Body of pancreas (tissue), 4 donors: ENCODE measurements around the gene HPN. TPM values are rescaled to one million over a fixed set of nuclear protein-coding genes. Genes with fewer than 3 reads are reported as not detected.

Experiments
- ATAC-seq: fragments of 150-250 bp; one replicate; pipeline ENCODE4 v1.9.1; 2016
- DNase-seq, 4 donors: peaks; one replicate each; pipeline ENCODE4 v3.0.0-alpha.2; 2019
- H3K27ac ChIP-seq, 4 donors: fragments of 200-600 bp; sonication (generic); 1 replicate in 3 of 4; 2 replicates in 1 of 4; pipeline versions ENCODE4 v1.5.1 to v1.6.1; 2016 to 2019; ENCODE audit warnings: mild to moderate bottlenecking in 1 of 4, mixed read lengths in 1 of 4, moderate library complexity in 1 of 4
- H3K27me3 ChIP-seq, 2 donors: fragments of 200-600 bp; sonication (generic); one replicate each; pipeline ENCODE4 v1.6.0; 2016; ENCODE audit warnings: mild to moderate bottlenecking in 1 of 2
- H3K36me3 ChIP-seq, 2 donors: fragments of 200-600 bp; sonication (generic); replicated peaks in 1 of 2; 2 replicates each; pipeline ENCODE4 v1.5.1; 2016; ENCODE audit warnings: low read depth in 2 of 2; ENCODE audit not compliant: insufficient read depth in 1 of 2
- H3K4me1 ChIP-seq: fragments of 200-600 bp; sonication (generic); one replicate; pipeline ENCODE4 v1.6.0; 2016
- H3K4me3 ChIP-seq, 2 donors: fragments of 200-600 bp; sonication (generic); 1 replicate in 1 of 2; 2 replicates in 1 of 2; pipeline ENCODE4 v1.5.1; 2016 to 2019
- H3K9me3 ChIP-seq, 3 donors: fragments of 200-600 bp; sonication (generic); 1 replicate in 2 of 3; 2 replicates in 1 of 3; pipeline ENCODE4 v1.5.1; 2016
- POLR2A ChIP-seq, 3 donors: fragments of 450-650 bp; IDR thresholded peaks; one replicate each; pipeline ENCODE4 v1.6.1; 2016; ENCODE audit warnings: antibody characterized with exemption in 3 of 3, mild to moderate bottlenecking in 2 of 3
- WGBS, 2 donors: methylation state at CpG; one replicate each; pipeline ENCODE4 v1.1.5; 2017; 5-methylcytosine and 5-hydroxymethylcytosine counted together
- intact Hi-C: fragments of 100-400 bp; cut with DNase I; formaldehyde crosslinking; loops from one replicate; pipeline ENCODE4 v1.15.1; 2023
- total RNA-seq, 2 donors: library from RNA; depleted of rRNA; stranded (reverse); fragments of >200 nt; gene quantifications; one replicate each; pipeline ENCODE4 v1.1.0, GENCODE V29; 2016
- TF ChIP-seq, protein P1 (sequence below), 7 experiments: fragments of 450-650 bp in 4 of 7; fragments of 200-600 bp in 3 of 7; sonication (generic) in 3 of 7; IDR thresholded peaks; one replicate each; pipeline ENCODE4 v1.5.1; 2016 to 2019; ENCODE audit warnings: antibody characterized with exemption in 7 of 7

HPN gene
- total RNA-seq, 2 donors from 2014 or later = 135 to 289 TPM

DNA sequence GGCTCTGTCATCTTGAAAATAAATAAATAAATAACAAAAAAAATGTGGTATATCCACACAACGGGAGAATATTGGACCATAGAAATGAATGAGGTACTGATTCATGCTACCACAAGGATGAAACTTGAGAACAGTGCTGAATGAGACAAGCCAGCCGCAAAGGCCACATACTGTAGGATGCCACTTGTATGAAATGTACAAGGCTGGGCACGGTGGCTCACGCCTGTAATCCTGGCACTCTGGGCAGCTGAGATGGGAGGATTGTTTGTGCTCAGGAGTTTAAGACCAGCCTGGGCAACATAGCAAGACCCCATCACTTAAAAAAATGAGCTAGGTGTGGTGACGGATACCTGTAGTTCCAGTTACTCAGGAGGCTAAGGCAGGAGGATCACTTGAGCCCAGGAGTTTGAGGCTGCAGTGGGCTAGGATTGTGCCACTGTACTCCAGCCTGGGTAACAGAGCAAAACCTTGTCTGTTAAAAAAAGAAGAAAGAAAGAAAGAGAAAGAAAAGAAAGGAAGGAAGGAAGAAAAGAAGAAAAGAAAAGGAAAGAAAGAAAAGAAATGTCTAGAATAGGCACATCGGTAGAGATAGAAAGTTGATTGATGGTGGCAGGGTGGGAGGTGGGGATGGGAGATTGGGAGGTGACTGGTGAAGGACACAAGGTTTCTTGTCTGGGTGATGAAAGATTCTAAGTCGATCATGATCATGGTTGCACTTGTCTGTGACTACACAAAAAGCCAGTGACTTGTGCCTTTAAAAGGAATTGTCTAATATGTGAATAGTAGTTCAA is 20.3 kb downstream of the HPN start:
- no peak for DNase-seq
- intact Hi-C loops = no loop called here
- H3K36me3 ChIP-seq = no peaks in the 10 kb centered on the region
- no peaks in the 10 kb centered on the region for H3K27me3 ChIP-seq
- 80 to 86% methylated on average over 7 of the region's 7 CpGs for WGBS, 2 donors
- H3K9me3 ChIP-seq = no peaks in the 10 kb centered on the region
- ATAC-seq = no peak
- no peak overlapping the region for H3K4me3 ChIP-seq
- peaks cover 18% of the 10 kb centered on the region for H3K4me1 ChIP-seq
- TF ChIP-seq POLR2A (IDR thresholded peaks at IDR 0.05) = no peak
- TF ChIP-seq, protein P1, sequence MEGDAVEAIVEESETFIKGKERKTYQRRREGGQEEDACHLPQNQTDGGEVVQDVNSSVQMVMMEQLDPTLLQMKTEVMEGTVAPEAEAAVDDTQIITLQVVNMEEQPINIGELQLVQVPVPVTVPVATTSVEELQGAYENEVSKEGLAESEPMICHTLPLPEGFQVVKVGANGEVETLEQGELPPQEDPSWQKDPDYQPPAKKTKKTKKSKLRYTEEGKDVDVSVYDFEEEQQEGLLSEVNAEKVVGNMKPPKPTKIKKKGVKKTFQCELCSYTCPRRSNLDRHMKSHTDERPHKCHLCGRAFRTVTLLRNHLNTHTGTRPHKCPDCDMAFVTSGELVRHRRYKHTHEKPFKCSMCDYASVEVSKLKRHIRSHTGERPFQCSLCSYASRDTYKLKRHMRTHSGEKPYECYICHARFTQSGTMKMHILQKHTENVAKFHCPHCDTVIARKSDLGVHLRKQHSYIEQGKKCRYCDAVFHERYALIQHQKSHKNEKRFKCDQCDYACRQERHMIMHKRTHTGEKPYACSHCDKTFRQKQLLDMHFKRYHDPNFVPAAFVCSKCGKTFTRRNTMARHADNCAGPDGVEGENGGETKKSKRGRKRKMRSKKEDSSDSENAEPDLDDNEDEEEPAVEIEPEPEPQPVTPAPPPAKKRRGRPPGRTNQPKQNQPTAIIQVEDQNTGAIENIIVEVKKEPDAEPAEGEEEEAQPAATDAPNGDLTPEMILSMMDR (IDR thresholded peaks at IDR 0.05) = no peak
- H3K27ac ChIP-seq = no peak overlapping the region

DNA sequence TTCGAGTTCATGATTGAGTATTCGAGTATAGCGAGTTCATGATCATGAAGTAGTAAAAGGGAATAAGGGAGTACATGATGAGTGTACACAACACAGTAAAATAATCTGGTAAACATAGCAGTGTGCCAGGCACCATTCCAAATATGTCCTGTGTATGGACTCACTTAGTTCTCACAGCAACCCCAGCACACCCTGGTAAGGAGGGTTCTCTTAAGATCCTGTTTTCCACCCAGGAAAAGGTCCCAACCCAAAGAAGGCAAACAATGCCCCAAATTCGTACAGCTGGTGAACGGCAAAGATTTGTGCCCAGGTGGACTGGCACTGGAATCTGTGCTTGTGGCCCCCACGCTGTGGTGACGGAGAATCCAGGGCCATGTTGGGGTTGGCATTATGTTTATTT is 21.4 kb downstream of the HPN start:
- H3K4me1 ChIP-seq = peaks cover 23% of the 10 kb centered on the region
- H3K27me3 ChIP-seq = no peaks in the 10 kb centered on the region
- WGBS, 2 donors = 66 to 69% methylated on average over 7 of the region's 7 CpGs
- DNase-seq (peak in 1 of 4 donors; percentile 55), ATAC-seq (no peak)
- no peaks in the 10 kb centered on the region for H3K9me3 ChIP-seq
- TF ChIP-seq POLR2A (IDR thresholded peaks at IDR 0.05) = no peak
- TF ChIP-seq, protein P1 (IDR thresholded peaks at IDR 0.05) = no peak
- peak overlapping the region in 1 of 4 donors; percentile 46 for H3K27ac ChIP-seq
- intact Hi-C loops = no loop called here
- no peaks in the 10 kb centered on the region for H3K36me3 ChIP-seq
- H3K4me3 ChIP-seq = no peak overlapping the region

DNA sequence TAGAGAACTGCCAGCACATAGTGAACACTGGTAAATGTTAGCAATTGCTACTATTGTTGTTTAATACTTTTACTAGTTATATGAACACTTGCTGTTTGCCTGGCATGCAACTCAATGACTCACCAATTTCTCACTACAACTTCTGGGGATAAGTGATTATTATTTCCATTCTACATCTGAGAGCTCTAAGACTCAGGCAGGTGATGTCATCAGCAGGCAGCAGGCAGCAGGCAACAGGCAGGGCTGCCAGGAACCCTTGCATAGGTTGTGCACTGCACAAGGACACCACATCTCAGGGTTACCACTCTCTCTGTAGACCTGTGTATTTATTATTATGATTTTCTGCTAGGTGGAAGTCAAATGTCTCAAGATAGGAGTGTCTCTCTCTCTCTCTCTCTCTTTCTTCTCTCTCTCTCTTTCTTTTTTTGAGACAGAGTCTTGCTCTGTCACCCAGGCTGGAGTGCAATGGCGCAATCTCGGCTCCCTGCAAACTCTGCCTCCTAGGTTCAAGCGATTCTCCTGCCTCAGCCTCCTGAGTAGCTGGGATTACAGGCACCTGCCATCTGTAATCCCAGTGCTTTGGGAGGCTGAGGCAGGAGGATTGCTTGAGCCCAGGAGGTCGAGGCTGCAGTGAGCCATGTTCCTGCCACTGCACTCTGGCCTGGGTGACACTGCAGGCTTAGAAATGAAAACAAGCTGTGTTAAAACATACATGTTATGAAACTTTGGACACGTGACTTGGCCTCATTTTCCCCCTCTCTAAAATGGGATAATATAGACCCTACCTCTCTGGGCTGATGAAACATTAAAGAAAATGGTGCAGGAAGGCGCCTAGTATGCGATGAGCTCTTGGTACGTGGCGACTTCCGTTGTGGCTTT is 22.7 kb downstream of the HPN start:
- intact Hi-C loops = no loop called here
- H3K27ac ChIP-seq = peak overlapping the region in 3 of 4 donors; percentile 12 to 46 (median 39)

DNA sequence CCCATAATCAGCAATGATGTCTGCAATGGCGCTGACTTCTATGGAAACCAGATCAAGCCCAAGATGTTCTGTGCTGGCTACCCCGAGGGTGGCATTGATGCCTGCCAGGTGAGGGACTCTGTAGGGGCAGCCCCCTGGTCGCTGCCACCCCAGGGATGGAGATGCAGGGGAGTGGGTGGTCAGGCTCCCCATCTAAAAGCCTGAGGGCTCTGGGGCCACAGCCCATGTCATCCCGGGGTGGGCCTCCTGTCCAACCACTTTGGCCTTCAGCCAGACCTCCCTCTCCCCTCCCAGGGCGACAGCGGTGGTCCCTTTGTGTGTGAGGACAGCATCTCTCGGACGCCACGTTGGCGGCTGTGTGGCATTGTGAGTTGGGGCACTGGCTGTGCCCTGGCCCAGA is 24.1 kb downstream of the HPN start:
- DNase-seq (no peak), ATAC-seq (no peak)
- H3K27me3 ChIP-seq = no peaks in the 10 kb centered on the region
- 80 to 87% methylated on average over 7 to 10 of the region's 10 CpGs for WGBS, 2 donors
- H3K27ac ChIP-seq = no peak overlapping the region
- no peaks in the 10 kb centered on the region for H3K36me3 ChIP-seq
- H3K4me1 ChIP-seq = peaks cover 27% of the 10 kb centered on the region
- H3K9me3 ChIP-seq = peaks cover 0 to 6% (median 0%) of the 10 kb centered on the region in 3 donors
- intact Hi-C loops = no loop called here
- TF ChIP-seq, protein P1 (IDR thresholded peaks at IDR 0.05) = no peak
- TF ChIP-seq POLR2A (IDR thresholded peaks at IDR 0.05) = no peak
- no peak overlapping the region for H3K4me3 ChIP-seq

More for the DNA sequence above, 22.7 kb downstream of the HPN start:
- peak; percentile 69 for ATAC-seq
- TF ChIP-seq, protein P1 (IDR thresholded peaks at IDR 0.05) = no peak
- TF ChIP-seq POLR2A (IDR thresholded peaks at IDR 0.05) = no peak
- no peak overlapping the region for H3K4me3 ChIP-seq
- H3K4me1 ChIP-seq = peaks cover 27% of the 10 kb centered on the region
- H3K27me3 ChIP-seq = no peaks in the 10 kb centered on the region
- no peaks in the 10 kb centered on the region for H3K9me3 ChIP-seq
- H3K36me3 ChIP-seq = no peaks in the 10 kb centered on the region
- peak in 3 of 4 donors; percentile 53 to 71 (median 60) for DNase-seq
- WGBS, 2 donors = 55 to 71% methylated on average over 7 to 10 of the region's 10 CpGs
